Colon (tissue), 2 donors: ENCODE data around the gene KLF3.

Source experiments
- FAIRE-seq: peaks from 2 replicates; lab custom pipeline; 2012; peaks lifted over from hg19 to GRCh38; lab: Jason Lieb, UNC
- donor health status: control.
- donor health status: control.

Gene KLF3

GRCh38 chr4:38698176-38698575 lies 34.2 kb downstream of the KLF3 start:
- FAIRE-seq, result no peak

- no peak for FAIRE-seq
Observed at GRCh38 chr4:38699112-38699511, 35.1 kb downstream of the KLF3 start.

- no peak for FAIRE-seq
Observed at GRCh38 chr4:38703635-38704034, 39.6 kb downstream of the KLF3 start.

- FAIRE-seq, result no peak
Observed at GRCh38 chr4:38704622-38705154, 40.7 kb downstream of the KLF3 start.

- no peak for FAIRE-seq
Observed at GRCh38 chr4:38706301-38706700, 42.3 kb downstream of the KLF3 start.

GRCh38 chr4:38710053-38710452 lies 46.1 kb downstream of the KLF3 start:
- no peak for FAIRE-seq

- FAIRE-seq, result no peak
Observed at GRCh38 chr4:38711066-38711465, 47.1 kb downstream of the KLF3 start.

- no peak for FAIRE-seq
Observed at GRCh38 chr4:38715050-38715449, 51.1 kb downstream of the KLF3 start.

GRCh38 chr4:38716256-38716655 lies 52.3 kb downstream of the KLF3 start:
- FAIRE-seq, result no peak

GRCh38 chr4:38717604-38718003 lies 53.6 kb downstream of the KLF3 start:
- no peak for FAIRE-seq

- no peak for FAIRE-seq
Observed at GRCh38 chr4:38723114-38723513, 59.1 kb downstream of the KLF3 start.

- no peak for FAIRE-seq
Observed at GRCh38 chr4:38723726-38724474, 59.9 kb downstream of the KLF3 start.

GRCh38 chr4:38724475-38724808 lies 60.4 kb downstream of the KLF3 start:
- no peak for FAIRE-seq

GRCh38 chr4:38728631-38729141 lies 64.7 kb downstream of the KLF3 start:
- FAIRE-seq, result no peak

- no peak for FAIRE-seq
Observed at GRCh38 chr4:38730493-38730829, 66.5 kb downstream of the KLF3 start.

- no peak for FAIRE-seq
Observed at GRCh38 chr4:38730830-38731646, 67.0 kb downstream of the KLF3 start.

GRCh38 chr4:38733663-38734062 lies 69.7 kb downstream of the KLF3 start:
- FAIRE-seq, result no peak

GRCh38 chr4:38734446-38734845 lies 70.4 kb downstream of the KLF3 start:
- no peak for FAIRE-seq

- no peak for FAIRE-seq
Observed at GRCh38 chr4:38734911-38735310, 70.9 kb downstream of the KLF3 start.

GRCh38 chr4:38735870-38736269 lies 71.9 kb downstream of the KLF3 start:
- FAIRE-seq, result no peak

GRCh38 chr4:38738940-38739803 lies 75.2 kb downstream of the KLF3 start:
- FAIRE-seq, result no peak

GRCh38 chr4:38740303-38740702 lies 76.3 kb downstream of the KLF3 start:
- FAIRE-seq, result no peak
